ENCODE results near the gene MAN2A2. TPM values are rescaled to one million over a fixed set of nuclear protein-coding genes. Genes with fewer than 3 reads are reported as not detected.
A peak's percentile ranks its signal among the peaks of the same experiment; 100 is the strongest.

Gene MAN2A2
- total RNA-seq, 1 donor from 2014 or later: 16.8 TPM

- DNase-seq (ENCODE audit: low read depth): no peak
Measured at GRCh38 chr15:90959028-90959595, 56.0 kb downstream of the MAN2A2 start.

GRCh38 chr15:90959894-90960293 is 56.8 kb downstream of the MAN2A2 start:
- peak; percentile 52 for DNase-seq (ENCODE audit: low read depth)

- DNase-seq (ENCODE audit: low read depth): peak; percentile 37
Measured at GRCh38 chr15:90960298-90961091, 57.4 kb downstream of the MAN2A2 start.

- DNase-seq (ENCODE audit: low read depth): no peak
Measured at GRCh38 chr15:90962021-90962420, 58.9 kb downstream of the MAN2A2 start.

- no peak for DNase-seq (ENCODE audit: low read depth)
Measured at GRCh38 chr15:90966262-90966661, 63.2 kb downstream of the MAN2A2 start.

- no peak for DNase-seq (ENCODE audit: low read depth)
Measured at GRCh38 chr15:90967206-90967605, 64.1 kb downstream of the MAN2A2 start.

GRCh38 chr15:90968434-90968833 is 65.3 kb downstream of the MAN2A2 start:
- no peak for DNase-seq (ENCODE audit: low read depth)

- no peak for DNase-seq (ENCODE audit: low read depth)
Measured at GRCh38 chr15:90970274-90970673, 67.2 kb downstream of the MAN2A2 start.

GRCh38 chr15:90972133-90972532 is 69.0 kb downstream of the MAN2A2 start:
- DNase-seq (ENCODE audit: low read depth): no peak

Other genes starting within 250 kb of the MAN2A2 start
- 0.67 and 2.0 TPM in 2 replicates for gene BLM, start 186.0 kb upstream of the MAN2A2 start, total RNA-seq
- gene FURIN, start 34.7 kb upstream of the MAN2A2 start, total RNA-seq: 38.5 and 42.1 TPM in 2 replicates
- 0.26 and 0.43 TPM in 2 replicates for gene FES, start 18.8 kb upstream of the MAN2A2 start, total RNA-seq
- 8.9 and 11.5 TPM in 2 replicates for gene HDDC3, start 29.2 kb downstream of the MAN2A2 start, total RNA-seq
- 30.9 and 37.8 TPM in 2 replicates for gene UNC45A, start 32.0 kb downstream of the MAN2A2 start, total RNA-seq
- gene RCCD1, start 51.6 kb downstream of the MAN2A2 start, total RNA-seq: 7.4 and 7.8 TPM in 2 replicates
- 8.9 and 14.8 TPM in 2 replicates for gene PRC1, start 91.2 kb downstream of the MAN2A2 start, total RNA-seq
- 8.3 and 13.4 TPM in 2 replicates for gene VPS33B, start 119.3 kb downstream of the MAN2A2 start, total RNA-seq
- not detected in 2 replicates for gene SV2B, start 197.0 kb downstream of the MAN2A2 start, total RNA-seq